Islet of Langerhans (tissue), 1 donor: Measurements from ENCODE around the gene SPAG8.

Experiments
- FAIRE-seq: peaks from one replicate; lab custom pipeline; 2011; peaks lifted over from hg19 to GRCh38; lab: Jason Lieb, UNC

The SPAG8 gene, protein sequence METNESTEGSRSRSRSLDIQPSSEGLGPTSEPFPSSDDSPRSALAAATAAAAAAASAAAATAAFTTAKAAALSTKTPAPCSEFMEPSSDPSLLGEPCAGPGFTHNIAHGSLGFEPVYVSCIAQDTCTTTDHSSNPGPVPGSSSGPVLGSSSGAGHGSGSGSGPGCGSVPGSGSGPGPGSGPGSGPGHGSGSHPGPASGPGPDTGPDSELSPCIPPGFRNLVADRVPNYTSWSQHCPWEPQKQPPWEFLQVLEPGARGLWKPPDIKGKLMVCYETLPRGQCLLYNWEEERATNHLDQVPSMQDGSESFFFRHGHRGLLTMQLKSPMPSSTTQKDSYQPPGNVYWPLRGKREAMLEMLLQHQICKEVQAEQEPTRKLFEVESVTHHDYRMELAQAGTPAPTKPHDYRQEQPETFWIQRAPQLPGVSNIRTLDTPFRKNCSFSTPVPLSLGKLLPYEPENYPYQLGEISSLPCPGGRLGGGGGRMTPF

DNA sequence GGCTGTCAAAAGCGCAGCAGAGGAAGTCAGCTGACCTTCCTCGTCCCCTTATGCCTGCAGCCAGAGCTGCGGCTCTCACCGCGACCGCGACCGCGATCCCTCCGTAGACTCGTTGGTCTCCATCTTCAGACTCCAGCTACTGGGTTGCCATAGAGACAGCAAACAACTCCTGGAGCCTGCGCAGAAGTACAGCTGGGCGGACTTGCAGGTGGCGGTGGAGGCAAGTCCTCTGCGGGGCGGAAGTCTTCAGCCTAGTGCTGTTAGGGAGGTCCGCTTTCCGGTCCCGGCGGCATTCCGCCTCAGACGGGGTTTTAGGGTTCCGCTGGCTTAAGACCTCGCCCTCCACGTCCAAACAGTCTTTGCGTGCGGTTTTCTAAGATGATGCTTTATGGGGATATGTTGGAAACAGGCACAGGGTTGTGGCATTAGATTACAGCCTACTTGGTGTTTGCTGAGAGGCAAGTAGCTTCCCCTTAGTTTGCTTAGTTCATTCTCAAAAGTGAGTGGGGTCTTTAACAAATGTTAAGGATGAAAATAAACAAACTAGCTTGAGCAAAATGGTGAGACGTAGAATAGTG, at the start of gene SPAG8:
SPAG8 (minus strand) TSS at position 238 of the 578 bp plus-strand sequence; CDS start at position 123, 115 bp downstream.
- peak; percentile 53 for FAIRE-seq

DNA sequence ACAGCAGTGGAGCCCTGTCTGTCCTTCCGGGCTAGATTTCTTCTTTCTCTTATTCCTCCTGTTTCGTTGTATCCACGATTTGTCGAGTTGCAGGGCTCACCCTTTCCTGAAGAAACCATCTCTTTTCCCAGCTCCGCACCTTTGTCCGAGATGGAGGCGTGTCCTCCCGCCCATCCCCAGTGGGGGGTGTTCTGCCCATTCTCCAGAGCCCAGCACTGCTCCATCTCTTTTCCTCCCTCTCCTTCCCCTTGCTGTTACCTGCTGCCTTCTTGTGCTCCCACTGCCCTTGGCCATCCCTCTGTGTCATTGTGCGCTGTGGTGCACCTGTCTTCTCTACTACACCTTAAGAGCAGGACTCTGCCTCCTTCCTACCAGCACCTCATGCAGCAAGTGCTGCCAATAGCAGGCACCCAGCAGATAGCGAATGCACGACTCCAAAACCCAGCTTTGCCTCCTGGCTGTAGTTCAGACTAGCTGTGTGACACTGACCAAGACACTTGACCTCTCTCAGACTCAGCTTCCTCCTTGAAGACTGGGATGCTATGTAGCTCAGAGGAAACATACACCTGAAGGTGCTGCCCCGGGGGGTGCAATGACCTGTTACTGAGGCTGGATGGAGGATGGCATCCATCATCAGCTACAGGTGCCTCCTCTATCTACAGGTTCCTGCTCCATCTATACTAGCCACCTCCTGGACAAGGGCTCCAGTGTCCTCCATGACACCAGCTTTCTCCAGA, 49.3 kb upstream of the SPAG8 start:
- FAIRE-seq = no peak

DNA sequence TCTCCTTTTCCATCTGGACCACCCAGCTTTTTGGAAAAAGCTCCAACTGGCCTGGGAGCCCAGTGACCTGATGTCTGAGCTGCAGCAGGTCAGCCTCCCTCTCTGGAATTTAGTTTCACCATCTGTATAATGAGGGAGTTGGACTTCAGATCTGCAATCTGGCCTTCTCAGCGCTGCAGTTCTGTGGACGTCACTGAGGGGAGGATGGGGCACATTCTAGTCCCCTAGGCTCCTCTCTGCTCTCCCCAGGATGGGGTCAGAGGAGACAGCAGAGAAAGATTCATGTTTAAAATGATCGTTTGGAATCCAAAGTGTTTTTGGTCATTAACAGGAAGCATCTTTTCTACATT, 47.9 kb upstream of the SPAG8 start:
- FAIRE-seq = no peak

DNA sequence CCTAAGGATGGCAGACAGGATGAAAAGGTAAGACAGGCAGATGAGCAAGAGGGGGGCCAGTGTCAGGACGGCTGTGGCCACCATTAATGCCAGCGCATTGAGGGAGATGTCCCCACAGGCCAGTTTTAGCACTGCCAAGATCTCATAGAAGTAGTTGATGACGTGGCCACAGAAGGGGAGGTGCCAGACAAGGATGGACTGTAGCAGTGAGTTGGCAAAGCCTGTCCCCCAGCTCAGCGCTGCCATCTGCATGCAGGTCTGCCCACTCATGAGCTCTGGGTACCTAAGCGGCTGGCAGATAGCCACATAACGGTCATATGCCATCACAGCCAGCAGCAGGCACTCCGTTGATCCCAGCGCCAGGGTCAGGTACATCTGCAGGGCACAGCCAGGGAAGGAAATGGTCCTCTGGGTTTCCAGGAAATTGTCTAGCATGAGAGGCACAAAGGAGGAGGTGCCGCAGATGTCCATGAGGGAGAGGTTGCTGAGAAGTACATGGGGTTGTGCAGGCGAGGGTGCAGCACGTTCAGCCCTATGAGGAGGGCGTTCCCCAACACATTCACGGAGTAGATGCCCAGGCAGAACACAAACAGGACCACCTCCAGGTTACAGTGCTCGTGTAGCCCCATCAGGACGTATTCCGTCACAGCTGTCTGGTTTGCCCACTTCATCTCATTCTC, 47.4 kb upstream of the SPAG8 start:
- FAIRE-seq = no peak

DNA sequence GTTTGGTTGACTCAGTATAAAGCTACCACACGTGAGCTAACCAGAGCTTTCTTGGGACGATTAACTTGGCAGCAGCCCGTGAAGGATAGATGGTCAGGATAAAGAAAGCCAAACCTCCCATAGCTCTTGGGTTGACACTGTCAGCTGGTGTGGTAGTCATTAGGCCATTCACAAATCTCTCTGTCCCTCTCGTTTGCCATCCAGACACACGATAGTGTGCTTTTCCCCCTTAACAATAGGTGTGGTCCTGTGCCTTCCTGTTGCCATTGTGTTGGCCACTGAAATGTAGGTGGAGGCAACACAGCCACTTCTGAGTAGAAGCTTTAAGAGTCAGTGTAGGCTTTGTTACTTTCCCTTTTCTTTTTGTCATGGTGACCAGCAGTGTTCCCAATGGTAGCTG, 46.4 kb upstream of the SPAG8 start:
- FAIRE-seq = no peak

DNA sequence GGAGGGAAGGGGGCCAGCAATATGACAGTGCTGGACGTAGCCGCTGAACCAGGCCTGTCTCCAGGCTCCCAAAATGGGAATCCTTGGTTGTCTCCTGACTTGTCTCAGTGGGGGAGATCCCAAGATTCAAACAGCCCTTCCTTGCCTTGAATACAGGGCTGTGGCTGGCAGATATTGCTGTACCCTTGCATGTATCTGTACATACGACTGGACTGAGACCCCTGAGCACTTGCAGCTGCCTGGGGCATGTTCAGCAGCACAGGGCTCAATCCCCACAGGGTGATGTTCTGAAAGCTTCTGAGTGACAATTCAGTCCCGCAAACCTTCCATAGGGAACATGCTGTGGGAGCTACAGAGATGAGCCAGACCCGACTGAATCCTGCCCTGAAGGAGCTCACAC, 44.8 kb upstream of the SPAG8 start:
- no peak for FAIRE-seq

DNA sequence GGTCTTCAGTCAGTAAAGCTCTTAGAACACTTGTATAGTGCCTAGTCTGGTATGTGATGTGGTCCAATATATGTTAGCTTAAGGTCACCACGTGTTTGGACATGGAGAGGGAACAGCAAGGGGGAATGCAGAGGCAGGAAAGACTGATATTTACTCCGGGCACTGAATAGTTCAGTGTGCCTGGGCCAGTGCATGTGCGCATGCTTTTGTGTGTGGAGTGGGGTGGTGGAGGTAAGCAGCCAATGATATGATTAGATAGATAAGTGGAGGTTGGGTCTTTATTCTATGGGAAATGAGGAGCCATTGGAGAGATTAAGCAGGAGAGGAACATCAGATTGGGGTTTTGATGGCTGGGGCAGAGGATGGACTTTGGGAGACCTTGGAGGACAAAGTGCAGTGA, 44.1 kb upstream of the SPAG8 start:
- FAIRE-seq = no peak

DNA sequence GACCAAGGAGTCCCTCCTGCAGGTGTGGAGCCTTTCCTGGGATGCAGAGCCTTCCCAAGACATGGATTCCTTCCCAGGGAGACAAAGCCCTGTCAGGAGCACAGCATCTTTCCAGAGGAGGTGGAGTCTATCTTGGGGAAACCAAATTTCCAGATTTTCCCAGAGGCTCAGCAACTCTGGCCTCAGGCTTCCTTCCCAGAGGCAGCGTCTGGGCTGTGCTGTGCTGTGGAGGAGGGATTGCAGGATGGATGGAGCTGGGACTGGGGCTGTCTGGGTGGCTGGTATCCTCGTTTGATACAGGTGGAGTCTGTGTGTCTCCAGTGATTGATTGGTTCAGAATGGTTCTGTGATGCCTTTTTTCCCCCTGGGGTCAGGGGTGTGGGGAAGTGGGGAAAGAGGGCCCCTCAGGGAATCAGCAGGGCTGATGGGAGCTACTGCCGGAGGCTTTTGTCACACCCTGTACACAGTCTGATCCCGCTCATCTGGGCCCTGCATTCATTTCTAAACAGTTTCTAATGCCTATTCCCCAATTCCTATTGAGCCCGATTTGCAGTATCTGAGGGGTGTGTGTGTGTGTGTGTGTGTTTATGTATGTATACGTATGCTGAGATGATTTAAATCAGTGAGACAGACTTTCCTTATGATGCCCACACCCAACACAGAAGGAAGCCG, 42.2 kb upstream of the SPAG8 start:
- FAIRE-seq = no peak

DNA sequence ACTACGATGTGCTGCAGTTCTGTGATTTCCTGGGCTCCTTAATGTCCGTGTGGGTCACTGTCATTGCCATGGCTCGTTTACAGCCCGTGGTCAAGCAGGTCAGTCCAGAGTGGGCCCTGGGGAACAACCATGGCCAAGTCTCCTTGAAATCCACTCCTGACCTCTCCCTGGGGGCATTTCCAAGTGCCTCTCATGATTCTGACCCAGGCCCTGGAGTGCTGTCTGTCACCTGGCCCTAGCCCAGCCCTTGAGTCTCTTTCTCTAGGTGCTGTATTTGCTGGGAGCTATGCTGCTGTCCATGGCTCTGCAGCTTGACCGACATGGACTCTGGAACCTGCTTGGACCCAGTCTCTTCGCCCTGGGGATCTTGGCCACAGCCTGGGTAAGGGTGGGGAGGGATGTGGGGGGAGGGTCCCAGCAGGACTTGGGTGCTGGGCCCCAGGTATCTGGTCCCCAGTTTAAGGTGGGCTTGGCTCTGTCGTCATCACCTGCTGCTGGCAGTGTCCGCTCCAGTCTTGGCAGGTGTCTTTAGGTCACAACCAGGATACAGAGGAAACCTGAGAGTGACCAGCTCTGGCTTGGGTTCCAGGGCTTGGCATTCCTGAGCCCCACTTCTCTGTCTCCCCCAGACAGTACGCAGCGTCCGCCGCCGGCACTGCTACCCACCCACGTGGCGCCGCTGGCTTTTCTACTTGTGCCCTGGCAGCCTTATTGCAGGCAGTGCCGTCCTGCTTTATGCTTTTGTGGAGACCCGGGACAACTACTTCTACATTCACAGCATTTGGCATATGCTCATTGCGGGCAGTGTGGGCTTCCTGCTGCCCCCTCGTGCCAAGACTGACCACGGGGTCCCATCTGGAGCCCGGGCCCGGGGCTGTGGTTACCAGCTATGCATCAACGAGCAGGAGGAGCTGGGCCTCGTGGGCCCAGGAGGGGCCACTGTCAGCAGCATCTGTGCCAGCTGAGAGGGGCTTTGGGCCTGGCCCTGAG, 41.1 kb upstream of the SPAG8 start:
- no peak for FAIRE-seq

DNA sequence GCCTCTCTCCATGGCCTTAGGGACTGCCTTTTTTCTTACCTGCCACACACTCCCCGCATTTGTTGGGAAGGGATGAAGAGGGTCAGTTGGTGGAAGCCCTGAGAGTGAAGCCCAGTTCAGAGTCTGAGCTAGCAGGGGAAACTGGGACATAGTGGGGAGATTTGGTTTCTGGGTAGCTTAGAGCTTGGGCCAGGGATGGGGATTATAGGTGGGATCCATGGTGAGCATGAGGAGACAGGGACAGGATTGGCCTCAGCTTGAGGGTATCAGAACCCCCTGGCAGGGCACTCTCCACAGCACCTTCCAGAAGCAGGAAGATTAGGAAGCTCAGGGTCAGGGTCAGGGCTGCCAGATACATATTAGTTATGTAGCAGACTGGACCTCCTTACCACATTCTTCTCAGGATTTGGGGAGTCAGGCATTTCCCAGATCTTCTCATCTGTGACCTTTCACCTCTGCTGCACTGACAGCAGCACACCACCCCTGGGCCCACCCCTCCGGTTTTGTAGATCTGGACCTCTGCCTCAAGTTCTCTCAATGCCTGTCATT, 40.3 kb upstream of the SPAG8 start:
- no peak for FAIRE-seq

DNA sequence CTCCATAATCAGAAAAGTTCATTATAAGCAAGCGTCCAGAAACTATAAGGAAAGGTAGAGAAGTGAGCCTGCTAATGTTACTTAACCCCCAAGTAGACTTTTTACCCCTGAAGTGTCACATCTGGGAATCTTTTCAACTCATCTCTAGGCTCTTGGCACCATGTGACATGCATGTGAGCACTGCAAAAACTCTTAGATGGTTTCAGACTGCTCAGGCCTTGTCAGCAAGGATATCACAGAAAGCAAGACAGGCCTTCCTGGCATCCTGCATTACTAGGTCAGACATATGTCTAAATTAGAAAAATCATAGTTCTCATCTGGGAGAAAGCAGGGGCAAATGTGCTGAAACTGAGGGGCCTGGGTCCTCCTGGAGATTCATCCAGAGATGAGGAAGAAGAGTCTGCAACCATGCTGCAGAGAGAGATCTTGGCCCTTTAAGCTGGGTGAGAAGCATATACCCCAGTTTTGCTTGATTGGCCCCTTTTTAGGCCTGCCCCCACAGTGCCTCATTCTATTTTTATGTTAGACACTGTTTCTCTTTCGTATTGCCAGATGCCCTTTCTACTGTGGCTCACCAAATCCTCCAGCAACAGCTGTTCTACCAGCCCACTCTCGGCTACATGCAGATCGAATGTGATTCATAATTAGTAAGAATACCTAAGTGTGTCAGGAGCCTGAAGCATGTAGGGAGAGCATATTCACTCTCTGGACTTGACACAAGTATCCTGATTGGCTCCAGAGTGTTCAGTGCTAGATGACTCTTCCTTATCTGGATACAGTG, 35.9 kb upstream of the SPAG8 start:
- FAIRE-seq = no peak

DNA sequence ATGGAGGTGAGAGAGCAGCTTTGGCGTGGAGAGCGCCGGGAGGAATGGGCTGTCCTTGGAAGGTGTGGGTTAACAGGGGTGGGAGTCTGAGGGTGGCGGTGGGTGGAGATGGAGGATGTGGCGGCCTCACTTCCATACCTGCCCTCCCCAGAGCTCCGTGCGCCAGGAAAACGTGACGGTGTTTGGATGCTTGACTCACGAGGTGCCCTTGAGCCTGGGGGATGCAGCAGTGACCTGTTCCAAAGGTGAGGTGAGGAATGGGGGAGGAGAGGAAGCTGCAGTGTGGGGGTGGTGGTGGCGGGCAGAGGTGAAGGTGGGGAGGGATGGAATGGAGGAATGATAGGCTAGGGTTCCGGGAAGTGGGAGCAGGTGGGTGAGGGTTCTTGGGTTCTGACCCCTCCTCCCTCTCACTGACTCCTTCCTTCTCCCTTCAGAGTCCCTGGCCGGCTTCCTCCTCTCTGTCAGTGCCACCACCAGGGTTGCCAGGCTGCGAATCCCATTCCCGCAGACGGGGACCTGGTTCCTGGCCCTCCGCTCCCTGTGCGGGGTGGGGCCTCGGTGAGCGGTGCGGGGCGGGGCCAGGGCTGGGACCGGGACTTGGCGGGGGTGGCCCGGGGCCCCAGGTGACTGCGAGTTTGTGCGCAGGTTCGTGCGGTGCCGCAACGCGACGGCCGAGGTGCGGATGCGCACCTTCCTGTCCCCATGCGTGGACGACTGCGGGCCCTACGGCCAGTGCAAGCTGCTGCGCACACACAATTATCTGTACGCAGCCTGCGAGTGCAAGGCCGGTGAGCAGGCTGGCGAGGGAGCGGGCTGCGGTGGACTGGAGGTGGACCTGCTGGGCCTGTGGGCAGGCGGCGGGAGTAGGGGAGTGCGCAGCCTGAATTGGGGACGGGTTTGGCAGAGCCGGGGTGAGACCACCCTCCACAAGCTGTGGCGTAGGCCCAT, 34.0 kb upstream of the SPAG8 start:
- no peak for FAIRE-seq

DNA sequence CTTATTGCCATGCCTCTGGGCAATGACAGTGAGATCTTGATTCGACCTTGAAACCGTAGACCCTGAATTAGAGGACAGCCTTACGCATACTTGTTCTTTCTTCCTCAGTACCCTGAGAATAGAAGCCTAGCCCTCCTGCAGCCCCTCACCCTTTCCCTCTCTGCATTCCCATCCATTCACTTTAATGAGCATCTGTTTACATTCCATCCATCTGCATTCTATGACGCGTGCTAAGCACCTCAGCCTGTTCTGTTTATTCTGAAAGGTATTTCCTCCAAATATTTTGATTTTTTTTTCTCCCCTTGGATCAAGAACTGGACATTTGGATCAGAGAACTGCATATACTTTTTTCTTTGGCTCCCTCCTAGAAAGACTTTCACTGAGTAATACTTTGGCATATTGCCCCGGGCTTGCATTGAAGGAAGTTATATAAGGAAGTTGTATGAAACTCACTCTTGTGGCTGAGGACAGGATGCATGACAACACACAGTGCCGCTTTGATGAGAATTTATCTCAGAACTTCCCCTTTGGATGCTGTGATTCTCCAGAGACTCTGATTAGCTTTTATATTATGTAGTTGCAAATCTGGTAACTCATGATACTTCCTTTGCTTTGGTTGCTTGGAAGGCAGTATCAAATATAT, 32.7 kb upstream of the SPAG8 start:
- FAIRE-seq = no peak

DNA sequence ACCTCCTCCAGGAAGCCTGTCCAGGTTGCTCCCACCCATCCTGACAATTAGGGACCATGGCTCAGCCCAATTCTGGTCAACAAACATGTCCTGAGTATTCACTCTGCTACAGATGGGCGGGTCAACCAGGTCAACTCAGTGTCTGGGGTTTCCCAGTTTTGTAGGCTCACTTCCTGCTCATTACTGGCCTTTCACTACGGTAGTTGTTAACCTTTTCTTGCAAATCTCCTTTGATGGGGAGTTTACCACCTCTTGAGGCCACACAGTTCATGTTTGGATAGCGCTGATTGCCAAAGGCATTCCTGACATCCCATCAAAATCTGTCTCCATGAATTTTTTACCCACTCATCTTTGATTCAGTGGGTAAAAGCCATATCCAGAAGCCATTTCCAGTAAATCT, 30.7 kb upstream of the SPAG8 start:
- FAIRE-seq = no peak

DNA sequence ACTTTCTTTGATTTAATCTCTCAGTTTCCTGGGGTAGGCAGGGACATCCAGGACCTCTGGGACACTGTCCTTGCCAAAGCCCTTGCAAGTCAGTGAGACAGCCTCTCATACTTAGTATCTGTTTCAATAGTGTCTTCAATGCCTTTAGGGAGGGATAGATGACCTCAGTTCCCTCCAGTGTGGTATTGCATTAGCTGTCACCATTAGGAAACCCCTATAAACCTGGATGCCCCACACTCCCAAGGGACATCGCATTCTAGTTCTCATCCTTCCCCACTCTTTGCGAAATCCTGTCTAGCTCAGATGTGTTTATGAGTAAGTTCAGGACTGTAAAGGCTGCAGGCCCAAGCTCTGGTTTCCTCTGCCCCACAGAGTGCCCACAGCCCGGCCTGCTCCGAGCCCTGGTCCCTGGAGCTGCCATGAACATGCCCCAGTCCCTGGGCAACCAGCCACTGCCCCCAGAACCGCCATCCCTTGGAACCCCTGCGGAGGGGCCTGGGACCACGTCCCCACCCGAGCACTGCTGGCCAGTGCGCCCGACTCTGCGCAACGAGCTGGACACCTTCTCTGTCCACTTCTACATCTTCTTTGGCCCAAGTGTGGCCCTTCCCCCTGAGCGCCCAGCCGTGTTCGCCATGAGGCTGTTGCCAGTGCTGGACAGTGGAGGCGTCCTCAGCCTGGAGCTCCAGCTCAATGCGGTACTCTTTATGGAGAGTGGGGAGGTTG, 30.1 kb upstream of the SPAG8 start:
- FAIRE-seq = no peak

DNA sequence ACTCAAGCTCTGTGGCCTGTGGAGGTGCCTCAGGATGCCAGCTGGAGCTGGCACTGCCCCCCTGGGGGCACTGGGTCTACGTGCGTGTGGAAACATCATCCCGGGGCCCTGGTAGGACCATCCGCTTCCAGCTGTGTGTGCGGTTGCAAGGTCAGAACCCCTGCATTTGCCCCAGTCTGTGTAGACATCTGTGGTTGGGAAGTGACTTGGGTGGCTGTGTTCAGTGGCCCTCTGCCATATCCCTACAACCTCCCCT, 29.5 kb upstream of the SPAG8 start:
- no peak for FAIRE-seq

DNA sequence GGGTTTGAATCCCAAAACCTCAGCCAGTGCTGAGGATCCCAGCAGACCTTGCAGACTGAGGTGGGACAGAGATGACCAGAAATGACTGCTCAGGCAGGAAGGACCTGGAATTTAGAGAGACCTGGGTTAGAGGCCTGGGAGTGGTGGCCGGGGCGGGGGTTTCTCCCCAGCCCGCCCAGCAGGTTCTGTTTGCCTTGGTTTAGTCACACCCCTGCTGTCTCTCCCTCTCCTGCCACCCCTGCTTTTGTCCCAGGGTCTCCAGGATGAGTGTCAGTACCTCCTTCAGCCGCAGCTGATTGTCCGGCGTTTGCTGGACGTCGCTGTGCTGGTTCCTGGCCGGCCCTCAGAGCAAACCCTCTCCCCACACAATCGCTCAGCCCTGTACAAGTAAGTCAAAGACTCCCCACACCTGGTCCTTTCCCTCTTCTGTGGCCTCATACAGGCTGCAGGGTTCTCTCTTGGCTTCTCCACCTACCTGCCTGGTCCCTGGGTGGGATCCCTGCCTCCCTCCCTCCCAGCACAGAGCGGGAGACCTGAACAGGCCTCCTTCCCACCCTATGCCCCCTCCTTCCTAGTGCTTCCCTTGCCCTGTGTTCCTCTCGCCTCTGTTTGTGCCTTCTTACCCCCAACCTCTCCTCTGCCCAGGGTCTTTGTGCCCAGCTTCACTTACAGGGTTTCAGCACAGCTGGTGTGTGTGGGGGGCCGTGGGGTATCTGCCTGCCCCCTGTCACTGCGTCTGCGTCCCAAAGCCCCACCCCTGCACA, 29.0 kb upstream of the SPAG8 start:
- FAIRE-seq = no peak
